GM19468 (cell line): ENCODE results near the gene ACTL9.

Experiments
- ATAC-seq: cut with Tn5 transposase; IDR thresholded peaks from one replicate; pipeline ENCODE4 v1.9.1; 2021; ENCODE audit warnings: mild to moderate bottlenecking, moderate library complexity, moderate number of reproducible peaks; ENCODE audit not compliant: unreplicated experiment; ENCODE audit errors: extremely low read depth

Gene ACTL9

DNA sequence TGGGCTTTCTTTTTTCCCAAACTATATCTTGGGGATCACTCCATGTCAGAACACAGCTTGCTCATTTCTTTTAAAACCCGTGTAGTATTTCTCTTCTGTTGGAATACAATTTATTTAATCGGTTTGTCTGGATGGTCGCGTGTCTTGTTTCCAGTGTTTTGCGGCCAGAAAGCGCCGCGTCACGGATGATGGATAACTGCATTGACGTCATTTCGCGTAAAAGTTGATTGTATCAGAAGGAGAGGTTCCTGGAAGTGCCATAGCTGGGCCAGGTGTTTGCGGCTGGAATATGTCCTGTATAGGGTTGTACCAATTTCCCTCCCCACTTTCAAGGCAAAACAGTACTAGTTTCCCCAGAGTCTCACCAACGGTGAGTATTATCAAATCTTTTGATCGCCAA lies 9.7 kb downstream of the ACTL9 start:
- ATAC-seq = no peak

DNA sequence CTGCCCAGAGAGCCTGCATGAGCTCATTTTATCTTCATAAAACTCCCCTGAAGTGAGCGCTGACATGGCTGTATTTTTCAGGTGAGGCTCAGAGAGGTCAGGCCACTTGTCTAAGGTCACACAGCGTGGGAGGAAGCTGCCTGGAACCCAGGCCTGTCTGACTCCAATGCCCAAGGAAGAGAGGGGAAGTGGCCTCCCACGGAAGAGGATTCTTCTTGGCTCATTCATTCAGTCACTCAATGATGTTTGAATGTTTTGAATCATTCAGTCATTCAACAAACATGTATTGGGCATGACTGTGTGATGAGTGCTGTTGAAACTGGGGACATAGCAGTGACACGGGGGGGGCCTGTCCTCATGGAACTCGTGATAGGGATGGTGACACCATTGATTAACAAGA lies 12.0 kb downstream of the ACTL9 start:
- no peak for ATAC-seq

DNA sequence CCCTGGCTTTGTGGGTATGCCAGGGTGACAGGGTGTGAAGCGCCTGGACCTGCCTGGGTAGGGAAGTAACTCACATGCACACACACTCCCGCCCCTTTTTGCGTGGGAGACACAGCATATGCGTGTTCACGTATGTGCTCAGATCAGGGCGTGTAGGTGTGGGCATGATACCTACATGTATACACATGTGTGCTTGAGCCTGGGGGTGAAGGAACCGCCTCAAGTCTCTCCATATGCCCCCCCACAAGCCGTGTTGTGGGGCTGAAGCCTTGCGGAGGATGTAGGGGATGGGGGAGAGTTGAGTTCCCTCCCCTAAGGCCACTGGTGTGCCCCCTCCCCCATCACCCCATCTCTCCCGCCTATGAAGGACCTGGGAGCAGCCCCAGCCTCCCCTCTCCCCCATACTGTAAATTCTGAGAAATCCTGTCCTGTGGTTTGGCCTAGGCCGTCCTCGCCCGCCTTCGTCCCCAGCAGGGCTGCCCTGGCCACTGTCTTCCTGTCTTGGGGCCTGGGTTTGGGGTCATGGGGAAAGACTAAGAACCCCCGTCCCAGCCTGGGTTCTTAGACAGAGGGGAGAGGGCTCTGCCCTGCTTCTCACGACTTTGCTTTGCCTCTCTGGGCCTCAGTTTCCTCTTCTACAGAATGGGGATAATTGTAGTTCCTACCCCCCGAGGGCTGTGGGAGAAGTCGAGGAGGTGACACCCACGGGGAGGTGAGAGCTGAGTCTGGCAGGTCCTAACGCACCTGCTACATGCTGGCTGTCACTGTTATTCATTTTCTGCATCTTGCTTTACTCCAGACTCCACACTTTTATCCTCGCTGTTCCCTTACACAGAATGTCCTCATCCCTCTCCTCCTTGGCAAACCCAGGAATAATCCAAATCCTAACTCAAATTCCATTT lies 14.3 kb downstream of the ACTL9 start:
- ATAC-seq = no peak

DNA sequence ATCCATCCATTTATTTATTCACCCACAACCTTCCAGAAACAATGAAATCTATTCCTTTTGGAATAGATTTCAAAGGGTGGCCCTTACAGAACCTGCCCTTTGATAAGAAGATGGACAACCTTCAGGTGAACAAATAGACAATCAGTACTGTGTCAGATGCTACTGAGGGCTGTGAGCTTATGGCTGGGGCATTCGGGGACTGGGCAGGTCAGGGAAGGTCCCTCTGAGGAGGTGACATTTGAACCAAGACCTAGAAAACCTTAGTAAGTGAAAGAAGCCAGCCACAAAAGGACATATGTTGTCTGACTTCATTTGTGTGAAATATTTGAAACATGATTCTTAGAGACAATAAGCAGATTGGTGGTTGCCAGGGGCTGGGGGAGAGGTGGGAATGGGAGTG lies 15.7 kb downstream of the ACTL9 start:
- ATAC-seq = no peak

DNA sequence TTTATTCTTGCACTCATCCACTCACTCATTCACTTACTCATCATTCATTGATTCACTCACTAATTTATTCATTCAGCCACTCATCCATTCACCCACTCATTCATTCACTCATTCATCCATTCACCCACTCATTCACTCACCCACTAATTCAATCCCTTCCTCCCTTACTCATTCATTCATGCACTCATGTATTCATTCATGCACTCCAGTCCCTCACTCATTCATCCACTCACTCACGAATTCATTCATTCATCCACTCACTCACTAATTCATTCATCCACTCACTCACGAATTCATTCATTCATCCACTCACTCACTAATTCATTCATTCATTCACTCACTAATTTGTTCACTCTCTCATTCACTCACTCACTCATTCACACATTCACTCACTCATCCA lies 16.1 kb downstream of the ACTL9 start:
- no peak for ATAC-seq

DNA sequence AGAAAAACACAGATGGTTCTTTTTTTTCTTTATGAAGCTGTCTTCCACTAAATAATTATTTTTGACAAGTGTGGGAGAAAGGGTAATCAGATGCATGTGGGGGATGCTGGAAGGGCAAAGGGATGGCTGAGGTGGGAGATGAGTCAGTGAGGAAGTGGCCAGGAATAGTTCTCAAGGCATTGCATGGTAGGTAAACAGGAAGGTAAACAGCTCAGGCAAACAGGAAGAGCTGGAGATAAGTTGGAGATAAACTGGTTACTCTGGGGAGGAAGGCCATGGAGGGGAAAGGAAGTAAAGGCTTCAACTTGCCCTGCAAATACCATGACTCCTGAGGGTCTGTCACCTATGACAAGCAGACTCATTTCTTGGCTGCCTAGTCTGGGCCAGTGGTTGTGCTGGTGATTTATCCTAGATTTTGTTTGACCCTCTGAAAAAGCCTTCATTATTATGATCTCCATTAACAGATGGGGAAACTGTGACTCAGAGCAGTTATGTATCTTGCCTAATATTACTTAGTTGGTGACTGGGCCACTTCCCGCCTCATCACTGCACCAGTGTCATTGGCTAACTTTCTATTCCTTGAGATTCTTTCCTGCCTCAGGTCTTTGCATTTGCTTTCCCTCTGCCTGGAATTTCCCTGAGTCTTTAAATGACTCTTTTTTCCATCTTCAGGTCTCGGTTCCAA lies 17.1 kb downstream of the ACTL9 start:
- no peak for ATAC-seq

DNA sequence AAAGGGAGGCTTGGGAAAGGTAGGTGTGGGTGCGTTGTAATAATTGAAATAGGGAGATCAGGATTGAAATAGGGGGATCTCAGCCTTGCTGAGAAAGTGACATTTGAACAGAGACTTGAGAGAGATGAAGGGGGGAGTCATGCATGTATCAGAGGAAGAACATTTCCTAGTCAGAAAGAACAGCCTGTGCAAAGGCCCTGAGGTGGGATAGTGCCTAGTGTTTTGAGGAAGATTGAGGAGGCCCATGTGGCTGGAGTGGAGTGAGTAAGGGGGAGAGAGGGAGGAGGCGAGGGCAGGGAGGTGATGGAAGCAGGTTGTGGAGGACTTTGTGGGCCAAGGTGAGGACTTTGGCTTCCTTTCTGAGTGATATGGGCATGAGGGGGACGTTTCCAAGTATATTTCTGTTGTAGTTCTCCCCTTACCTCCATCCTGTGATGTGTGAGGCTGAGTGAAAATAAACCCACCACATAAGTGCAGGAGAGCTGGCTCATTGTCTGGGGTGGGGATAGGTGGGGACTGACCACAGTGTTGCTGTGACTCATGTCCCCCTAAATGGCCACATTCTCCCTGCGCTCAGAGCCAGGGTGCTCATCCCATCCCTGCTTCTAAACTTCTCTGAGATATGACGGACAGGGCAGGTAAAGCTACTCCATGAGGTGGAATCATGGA lies 17.8 kb downstream of the ACTL9 start:
- ATAC-seq = no peak

DNA sequence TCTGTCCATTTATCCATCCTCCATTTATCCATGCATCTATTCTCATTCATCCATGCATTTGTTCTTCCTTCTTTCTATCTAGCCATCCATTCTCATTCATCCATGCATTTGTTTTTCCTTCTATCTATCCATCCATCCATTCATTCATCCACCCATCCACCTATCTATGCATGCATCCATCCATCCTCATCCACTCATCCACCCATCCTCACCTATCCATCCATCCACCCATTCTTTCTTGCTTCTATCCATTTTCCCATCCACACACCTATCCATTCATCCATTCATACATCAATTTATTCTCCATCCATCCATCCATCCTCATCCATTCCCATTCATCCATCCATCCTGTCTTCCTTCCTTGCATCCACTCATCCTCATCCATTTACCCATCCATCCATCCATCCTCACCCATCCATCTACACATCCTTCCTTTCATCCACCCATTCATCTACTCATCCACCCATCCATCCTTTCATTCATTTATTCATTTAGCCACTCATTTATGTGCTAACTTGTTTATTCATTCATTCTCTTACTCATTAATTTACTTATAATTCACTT lies 20.3 kb downstream of the ACTL9 start:
- ATAC-seq = no peak

DNA sequence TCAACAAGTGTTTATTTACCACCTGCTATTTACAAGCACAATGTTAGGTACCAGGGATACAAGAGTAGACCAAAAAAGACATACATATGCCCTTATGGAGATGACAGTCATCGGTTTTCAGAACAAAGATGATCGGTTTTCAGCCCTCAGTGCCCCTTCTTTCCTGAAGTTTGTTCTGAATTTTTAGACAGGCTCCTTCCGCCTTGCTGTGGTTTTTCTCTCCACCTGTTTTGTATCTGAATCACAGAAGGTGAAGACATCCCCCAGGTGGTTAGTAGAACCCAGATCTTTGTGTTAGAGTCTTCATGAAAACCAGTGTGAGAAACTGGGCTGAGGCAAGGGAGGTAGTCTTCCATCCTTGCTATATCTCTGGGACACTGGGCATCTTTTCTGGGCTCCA lies 23.5 kb downstream of the ACTL9 start:
- no peak for ATAC-seq

DNA sequence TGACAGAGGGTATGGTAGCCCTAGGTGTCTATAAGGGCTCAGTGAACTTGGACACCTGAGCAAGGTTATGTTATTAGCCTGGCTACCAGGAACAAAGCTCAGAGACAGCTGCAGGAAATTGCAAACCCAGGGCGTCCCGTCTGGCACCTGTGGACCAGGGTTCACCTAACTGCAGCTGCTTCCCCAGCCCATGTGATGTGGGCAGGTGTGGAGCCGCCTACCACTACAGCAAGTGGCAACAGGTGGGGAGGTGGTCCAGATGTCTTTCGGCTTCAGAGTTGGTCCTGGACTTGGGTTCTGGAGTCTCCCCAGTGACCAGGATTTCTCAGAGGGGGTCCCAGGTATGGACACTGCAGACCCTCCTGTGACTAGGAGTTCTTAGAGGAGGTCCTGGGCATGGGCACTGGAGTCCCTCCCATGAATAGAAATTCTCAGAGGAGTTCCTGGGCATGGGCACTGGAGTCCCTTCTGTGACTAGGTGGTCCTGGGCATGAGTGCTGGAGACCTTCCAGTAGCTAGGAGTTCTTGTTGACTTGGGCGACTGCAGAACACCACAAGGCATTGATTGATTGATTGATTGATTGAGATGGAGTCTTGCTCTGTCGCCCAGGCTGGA lies 25.2 kb downstream of the ACTL9 start:
- no peak for ATAC-seq

DNA sequence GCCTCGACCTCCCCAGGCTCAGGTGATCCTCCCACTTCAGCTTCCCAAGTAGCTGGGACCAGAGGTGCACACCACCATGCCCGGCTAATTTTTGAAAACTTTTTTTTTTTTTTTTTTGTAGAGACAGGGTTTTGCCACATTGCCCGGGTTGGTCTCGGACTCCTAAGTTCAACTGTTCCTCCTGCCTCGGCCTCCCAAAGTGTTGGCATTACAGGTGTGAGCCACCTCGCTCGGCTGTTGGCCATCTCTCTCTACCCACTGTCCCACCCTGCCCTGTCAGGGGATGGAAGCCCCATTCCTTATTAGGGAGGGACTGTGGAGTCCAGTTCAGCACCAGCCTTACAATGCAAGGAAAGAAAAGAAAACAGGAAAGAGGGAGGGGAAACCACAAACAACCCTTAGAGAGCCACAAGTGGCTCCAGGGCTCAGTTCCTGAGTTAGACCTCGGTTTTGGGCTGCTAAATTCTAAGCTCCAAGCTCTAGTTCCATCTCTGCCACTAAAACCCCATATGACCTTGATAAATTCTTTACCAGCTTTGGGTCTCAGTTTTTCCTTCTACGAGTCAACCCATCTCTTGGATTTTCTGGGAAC lies 31.7 kb downstream of the ACTL9 start:
- no peak for ATAC-seq

DNA sequence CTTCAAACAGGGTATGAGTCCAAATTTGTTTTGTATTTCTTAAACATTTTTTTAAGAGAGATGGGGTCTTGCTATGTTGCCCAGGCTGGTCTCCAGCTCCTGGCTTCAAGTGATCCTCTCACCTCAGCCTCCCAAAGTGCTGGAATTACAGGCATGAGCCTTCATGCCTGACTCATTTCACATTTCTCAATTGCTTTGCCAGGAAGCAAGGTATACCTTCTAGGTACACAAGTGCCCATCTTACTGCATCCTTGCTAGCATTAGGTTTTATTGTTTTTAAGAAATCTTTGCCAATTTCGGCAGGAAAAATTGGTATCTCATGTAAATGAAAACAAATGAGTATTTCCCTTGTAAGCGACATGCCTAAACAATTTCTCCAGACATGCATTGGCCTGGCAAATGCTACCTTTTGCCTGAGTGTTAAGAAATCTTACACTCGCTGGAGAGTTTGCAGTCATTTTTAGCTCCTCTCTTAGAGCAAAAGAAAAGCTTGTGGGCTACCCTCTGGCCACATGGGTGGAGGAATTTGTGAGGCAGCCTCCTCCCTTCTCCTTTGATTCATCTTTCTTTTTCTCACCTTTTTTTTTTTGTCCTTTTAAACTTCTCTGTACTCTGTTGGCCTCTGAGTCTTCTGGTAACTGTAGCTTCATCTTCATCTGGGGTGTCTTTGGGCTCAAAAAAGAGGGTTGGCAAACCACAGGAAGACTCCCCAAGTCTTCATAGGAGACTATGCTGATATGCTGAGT lies 33.0 kb downstream of the ACTL9 start:
- no peak for ATAC-seq

DNA sequence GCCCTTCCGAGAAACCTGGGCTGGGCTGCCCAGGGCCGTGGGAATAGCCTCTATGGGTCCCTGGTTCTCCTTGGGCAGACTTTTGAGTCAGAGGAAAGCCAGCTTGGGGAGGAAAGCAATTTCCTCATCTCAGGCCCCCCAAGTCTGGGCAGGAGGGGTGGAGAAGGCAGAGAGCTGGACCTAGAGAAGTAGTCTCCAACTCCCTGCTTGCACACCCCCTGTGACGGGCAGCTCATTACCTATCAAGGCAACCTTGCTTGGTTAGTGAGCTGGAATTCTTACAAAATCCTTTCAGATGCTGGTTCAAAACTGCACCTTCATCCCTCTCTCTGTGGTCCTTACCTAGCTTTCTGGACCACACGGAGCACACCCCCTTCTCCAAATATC lies 33.9 kb downstream of the ACTL9 start:
- no peak for ATAC-seq

DNA sequence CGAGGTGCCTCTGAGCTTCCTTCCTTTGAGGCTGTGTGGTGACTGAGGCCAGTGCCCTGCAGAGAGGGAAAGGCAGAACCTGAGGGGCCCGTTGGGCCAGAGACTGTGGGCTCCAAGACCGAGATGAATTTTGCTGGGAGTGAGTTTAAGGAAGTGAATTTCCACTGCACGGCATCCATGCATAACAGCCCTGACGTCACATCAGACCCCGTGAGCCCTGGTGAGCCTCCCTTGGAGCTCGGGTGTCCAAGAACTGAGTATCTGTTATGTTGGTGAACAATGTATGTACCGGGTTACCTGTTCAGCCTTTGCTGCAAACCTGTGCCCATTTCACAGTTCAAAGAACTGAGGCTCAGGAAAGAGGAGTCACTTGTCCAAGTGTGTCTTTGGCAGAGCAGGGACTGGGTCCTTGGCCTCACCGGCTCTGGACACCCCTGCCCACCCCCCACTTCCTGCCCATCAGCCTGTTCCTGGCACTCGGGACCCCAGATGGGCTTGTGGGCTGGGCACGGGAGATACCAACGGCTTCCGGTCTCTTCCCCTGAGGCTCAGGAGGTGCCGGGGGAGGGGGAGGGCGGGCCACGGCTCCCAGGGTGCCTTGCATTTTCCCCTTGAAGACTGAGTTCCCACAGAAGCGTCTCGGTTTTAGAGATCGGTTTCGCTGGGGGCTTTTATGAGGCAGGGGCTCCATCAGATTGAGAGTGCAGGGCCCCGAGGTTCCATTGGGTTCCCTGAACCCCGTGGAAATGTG lies 34.5 kb downstream of the ACTL9 start:
- ATAC-seq = no peak

DNA sequence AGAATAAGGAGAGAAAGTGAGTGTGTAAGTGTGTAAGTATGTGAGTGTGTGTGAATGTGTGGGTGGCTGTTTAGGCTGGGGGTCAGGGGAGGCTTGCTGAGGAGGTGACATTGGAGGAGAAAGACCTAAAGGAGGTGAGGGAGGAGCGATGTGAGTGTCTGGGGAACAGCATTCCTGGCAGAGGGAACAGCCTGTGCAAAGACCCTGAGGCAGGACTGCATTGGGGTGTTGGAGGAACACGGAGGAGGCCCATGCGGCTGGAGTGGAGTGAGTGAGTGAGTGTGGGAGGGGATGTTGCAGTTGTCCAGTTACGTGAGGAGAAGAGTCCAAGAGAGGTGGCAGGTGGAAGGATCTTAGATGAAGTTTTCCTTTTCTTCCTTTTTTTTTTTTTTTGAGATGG lies 36.3 kb downstream of the ACTL9 start:
- no peak for ATAC-seq

DNA sequence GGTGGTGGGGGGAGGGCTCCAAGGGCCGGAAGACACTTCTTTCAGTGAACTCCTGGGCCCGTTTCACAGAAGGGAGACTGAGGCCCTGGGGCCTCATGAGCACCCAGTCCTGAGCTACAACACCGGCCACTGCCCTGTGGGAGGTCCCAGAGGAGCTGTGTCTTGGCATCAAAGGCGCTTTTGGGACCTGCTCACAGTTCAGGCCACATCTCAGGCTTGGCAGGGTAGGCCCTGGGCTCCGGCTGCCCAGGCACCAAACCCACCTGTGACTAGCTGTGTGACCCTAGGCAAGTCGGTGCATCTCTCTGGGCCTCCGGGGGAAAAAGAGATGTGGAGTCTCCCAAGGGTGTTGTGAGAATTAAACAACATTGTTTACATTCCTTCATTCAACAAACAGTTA lies 38.7 kb downstream of the ACTL9 start:
- ATAC-seq = no peak

DNA sequence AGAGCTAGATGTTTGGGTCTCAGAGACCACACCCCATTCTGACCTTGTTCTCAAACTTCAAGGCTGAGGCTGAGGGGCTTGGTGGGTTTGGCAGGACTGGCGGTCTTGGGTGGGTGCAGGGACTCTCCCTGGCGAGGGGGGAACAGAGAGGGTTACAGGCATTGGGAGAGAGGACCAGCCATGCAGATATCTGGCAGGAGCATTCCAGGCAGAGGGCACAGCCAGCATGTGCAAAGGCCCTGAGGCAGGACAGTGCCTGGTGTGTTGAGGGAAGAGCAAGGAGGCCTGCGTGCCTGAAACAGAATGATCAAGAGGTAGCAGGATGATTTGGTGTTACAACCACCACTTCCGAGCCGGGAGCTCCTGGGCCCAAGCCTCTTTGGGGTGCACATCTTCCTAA lies 40.7 kb downstream of the ACTL9 start:
- ATAC-seq = no peak

DNA sequence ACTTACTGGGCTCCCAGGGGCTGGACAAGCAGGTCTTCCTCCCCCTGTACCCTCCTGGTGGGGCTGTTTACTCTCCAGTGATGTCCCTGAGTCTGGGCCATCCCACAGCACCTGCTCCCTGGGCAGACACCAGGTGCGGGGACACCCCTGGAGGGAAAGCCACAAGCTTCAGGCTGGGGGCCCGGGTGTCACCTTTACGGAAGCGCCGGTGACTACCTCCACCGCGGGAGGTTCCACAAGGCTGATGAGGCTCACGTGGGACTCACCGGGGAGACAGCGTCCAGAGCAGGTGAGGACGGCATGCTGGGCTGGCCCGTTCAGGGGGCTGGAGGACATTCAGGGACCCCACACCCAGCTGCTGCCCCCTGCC lies 43.3 kb downstream of the ACTL9 start:
- no peak for ATAC-seq
